Measurements from ENCODE around the gene UBE2Q2.

The UBE2Q2 gene

DNA sequence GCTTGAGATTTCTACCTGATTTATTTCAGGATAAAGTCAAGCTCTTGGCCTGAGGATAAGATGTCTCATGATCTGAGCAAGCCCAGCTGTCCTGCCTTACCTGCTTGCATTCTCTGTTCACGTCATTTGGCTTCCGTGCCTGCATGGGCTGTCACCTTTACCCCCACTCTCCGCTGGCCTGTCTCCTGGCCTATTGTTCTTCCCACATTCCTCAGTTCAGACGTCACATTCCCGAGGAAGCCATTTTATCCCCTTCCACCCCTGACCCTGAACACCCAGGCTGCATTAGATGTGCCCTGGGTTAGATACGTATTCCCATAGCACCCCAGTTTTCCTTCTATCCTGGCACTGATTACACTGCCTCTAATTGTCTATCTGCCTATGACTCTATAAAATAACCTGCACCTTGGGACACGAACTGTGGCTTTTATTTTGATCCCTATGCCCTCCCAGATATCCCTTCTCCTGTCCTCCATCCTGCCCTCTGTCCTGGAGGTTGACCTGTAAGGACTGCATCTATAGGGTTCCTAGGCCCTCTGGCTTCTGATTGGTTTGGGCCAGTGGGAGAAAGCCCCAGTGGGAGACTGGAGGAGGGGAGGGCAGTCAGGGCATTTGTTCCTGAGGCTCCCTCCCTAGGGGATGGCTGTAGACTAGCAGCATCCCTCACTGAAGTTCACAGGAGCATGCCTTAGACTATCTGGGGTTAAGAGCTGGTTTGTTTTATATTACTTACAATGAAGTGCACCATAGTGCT lies 19.2 kb upstream of the UBE2Q2 start:
- Histone ChIP-seq H3K36me3 (ENCODE audit: low read depth) (no peaks in the 10 kb centered on the region), H3K4me3 (ENCODE audit: severe bottlenecking) (no peak overlapping the region), H3K4me1 (ENCODE audit: insufficient read depth, poor library complexity, severe bottlenecking) (peaks cover 12% of the 10 kb centered on the region), H3K27me3 (ENCODE audit: insufficient read depth, poor library complexity, severe bottlenecking) (no peaks in the 10 kb centered on the region), H3K9me3 (ENCODE audit: severe bottlenecking) (no peaks in the 10 kb centered on the region), H3K27ac (ENCODE audit: poor library complexity, severe bottlenecking) (no peak overlapping the region)
- DNase-seq (ENCODE audit: low spot score) (no peak), ATAC-seq (ENCODE audit: low read depth) (no peak)
- TF ChIP-seq, protein P1, sequence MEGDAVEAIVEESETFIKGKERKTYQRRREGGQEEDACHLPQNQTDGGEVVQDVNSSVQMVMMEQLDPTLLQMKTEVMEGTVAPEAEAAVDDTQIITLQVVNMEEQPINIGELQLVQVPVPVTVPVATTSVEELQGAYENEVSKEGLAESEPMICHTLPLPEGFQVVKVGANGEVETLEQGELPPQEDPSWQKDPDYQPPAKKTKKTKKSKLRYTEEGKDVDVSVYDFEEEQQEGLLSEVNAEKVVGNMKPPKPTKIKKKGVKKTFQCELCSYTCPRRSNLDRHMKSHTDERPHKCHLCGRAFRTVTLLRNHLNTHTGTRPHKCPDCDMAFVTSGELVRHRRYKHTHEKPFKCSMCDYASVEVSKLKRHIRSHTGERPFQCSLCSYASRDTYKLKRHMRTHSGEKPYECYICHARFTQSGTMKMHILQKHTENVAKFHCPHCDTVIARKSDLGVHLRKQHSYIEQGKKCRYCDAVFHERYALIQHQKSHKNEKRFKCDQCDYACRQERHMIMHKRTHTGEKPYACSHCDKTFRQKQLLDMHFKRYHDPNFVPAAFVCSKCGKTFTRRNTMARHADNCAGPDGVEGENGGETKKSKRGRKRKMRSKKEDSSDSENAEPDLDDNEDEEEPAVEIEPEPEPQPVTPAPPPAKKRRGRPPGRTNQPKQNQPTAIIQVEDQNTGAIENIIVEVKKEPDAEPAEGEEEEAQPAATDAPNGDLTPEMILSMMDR (IDR thresholded peaks at IDR 0.05; ENCODE audit: poor library complexity, severe bottlenecking): no peak

DNA sequence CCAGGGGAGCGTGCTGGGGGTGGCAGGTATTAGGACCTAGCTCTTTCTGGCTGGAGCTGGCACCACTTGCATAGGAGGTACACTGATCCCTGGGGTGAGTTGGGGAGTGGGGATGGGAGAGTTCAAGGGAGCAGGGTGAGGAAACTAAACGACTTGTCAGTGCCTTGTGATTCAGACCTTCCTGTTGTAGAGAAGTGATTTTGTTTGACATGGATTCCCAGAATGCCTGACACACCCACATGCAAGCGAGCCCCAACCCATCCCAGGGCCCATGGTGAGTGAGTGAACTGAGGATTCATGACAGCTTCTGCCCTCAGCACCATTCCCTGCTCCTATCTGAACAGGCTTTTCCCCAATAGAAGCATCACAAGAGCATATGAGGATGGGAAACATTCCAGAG lies 15.6 kb upstream of the UBE2Q2 start:
- peaks cover 14% of the 10 kb centered on the region for H3K4me1 ChIP-seq (ENCODE audit: insufficient read depth, poor library complexity, severe bottlenecking)
- TF ChIP-seq, protein P1 (IDR thresholded peaks at IDR 0.05; ENCODE audit: poor library complexity, severe bottlenecking): no peak
- ATAC-seq (ENCODE audit: low read depth) (peak; percentile 99), DNase-seq (ENCODE audit: low spot score) (peak; percentile 85)
- no peak overlapping the region for H3K4me3 ChIP-seq (ENCODE audit: severe bottlenecking)
- H3K9me3 ChIP-seq (ENCODE audit: severe bottlenecking): no peaks in the 10 kb centered on the region
- no peaks in the 10 kb centered on the region for H3K27me3 ChIP-seq (ENCODE audit: insufficient read depth, poor library complexity, severe bottlenecking)
- H3K36me3 ChIP-seq (ENCODE audit: low read depth): no peaks in the 10 kb centered on the region
- H3K27ac ChIP-seq (ENCODE audit: poor library complexity, severe bottlenecking): peak overlapping the region; percentile 7

DNA sequence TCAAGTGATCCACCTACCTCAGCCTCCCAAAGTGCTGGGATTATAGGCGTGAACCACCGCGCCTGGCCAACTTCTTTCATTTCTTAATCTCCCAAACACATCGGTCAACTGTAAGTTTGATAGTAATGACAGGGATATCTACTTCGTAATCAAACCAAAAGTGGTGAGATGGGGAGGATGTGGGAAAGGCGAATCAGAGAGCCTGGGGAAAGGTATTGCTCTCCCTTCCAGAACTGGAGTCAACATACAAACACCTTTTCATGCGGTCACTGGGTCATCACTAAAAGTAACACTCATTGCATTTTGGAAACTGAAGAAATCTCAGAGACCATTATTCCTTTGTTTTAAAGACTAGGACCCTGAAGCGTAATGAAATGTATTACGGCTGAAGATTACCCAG lies 14.8 kb upstream of the UBE2Q2 start:
- Histone ChIP-seq H3K9me3 (ENCODE audit: severe bottlenecking) (no peaks in the 10 kb centered on the region), H3K4me3 (ENCODE audit: severe bottlenecking) (no peak overlapping the region), H3K27ac (ENCODE audit: poor library complexity, severe bottlenecking) (peak overlapping the region; percentile 7), H3K36me3 (ENCODE audit: low read depth) (no peaks in the 10 kb centered on the region), H3K27me3 (ENCODE audit: insufficient read depth, poor library complexity, severe bottlenecking) (no peaks in the 10 kb centered on the region), H3K4me1 (ENCODE audit: insufficient read depth, poor library complexity, severe bottlenecking) (peaks cover 14% of the 10 kb centered on the region)
- TF ChIP-seq, protein P1 (IDR thresholded peaks at IDR 0.05; ENCODE audit: poor library complexity, severe bottlenecking): no peak
- DNase-seq (ENCODE audit: low spot score) (no peak), ATAC-seq (ENCODE audit: low read depth) (no peak)

DNA sequence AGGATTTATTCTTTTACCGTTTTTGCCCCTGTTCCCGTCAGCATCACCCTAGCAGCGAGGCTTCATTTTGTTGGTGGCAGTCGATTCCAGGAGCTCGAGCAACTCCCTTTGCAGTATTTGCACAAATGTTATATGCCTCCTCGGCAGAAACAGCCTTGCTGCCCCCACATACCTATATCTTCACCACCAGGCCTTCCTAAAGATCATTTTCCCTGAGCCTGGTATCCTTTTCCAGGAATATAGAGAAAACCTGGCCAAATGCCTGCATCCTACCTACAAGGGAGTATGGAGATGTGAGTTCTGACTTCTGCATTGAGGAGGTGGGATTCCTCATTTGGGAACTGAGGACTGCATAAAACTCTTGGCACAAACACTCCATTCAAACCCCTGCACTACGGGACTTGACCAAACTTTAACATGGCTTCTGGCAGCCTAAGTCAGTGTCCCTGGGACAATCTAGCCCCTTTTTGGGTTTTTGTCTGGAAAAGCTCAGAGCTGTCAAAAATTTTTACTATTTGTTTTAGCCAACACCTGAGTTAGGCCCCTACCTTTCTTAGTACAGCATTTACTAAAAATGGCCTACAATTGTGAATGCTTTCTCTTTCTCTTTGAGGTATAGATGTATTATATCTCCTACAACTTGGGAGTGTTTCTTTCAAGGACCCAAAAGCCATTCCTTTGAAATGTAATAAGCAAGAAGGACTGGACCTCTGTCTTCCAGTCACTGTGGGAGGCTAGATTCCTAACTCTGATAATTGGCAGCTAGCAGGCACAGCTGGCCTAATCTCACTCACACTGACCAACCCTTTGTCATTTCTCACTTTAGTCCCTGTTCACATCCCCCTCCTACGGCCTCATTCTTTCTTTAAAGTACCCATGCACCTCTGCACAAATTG lies 12.1 kb upstream of the UBE2Q2 start:
- H3K36me3 ChIP-seq (ENCODE audit: low read depth): no peaks in the 10 kb centered on the region
- TF ChIP-seq, protein P1 (IDR thresholded peaks at IDR 0.05; ENCODE audit: poor library complexity, severe bottlenecking): no peak
- no peak overlapping the region for H3K27ac ChIP-seq (ENCODE audit: poor library complexity, severe bottlenecking)
- no peak for DNase-seq (ENCODE audit: low spot score)
- H3K27me3 ChIP-seq (ENCODE audit: insufficient read depth, poor library complexity, severe bottlenecking): no peaks in the 10 kb centered on the region
- peaks cover 14% of the 10 kb centered on the region for H3K4me1 ChIP-seq (ENCODE audit: insufficient read depth, poor library complexity, severe bottlenecking)
- no peak for ATAC-seq (ENCODE audit: low read depth)
- no peaks in the 10 kb centered on the region for H3K9me3 ChIP-seq (ENCODE audit: severe bottlenecking)
- no peak overlapping the region for H3K4me3 ChIP-seq (ENCODE audit: severe bottlenecking)

Data from RWPE2 (cell line).